Astrocyte of the spinal cord (primary cell): Measurements from ENCODE around the gene FAM193A.
"Not testable (repeated sequence)": the region's sequence is repeated elsewhere in the genome, so short reads cannot be mapped to it uniquely, and the experiment has no call there.

Experiments
- DNase-seq: peaks from one replicate; pipeline ENCODE4 v3.0.0; 2011; ENCODE audit warnings: low read depth, low spot score
- H3K4me3 ChIP-seq: 2 replicates; pipeline ENCODE4 v1.5.1; 2011; ENCODE audit warnings: low read depth, mild to moderate bottlenecking, low read length, moderate library complexity
- in situ Hi-C: cut with HindIII; loops from 2 replicates; pipeline ENCODE4 v1.10.0; 2017; ENCODE audit warnings: low sequenced_read_pairs
- TF ChIP-seq, protein P1 (sequence below): IDR thresholded peaks from 2 replicates; pipeline ENCODE4 v1.5.1; 2012; ENCODE audit warnings: low read depth, mild to moderate bottlenecking, low read length, inconsistent platforms

The FAM193A gene

DNA sequence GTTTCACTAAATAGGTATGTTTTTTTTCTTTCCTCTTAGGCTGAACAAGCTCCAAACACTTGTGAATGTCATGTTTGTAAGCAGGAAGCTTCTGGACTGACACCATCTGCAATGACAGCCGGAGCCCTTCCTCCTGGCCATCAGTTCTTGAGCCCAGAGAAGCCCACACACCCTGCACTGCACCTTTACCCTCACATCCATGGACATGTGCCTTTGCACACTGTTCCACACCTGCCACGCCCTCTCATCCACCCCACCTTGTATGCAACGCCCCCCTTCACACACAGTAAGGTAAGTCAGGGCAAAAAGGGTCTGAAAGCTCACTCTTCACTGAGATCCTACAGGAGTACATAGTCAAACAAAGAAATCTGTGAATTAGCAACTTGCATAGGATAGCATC is 135.6 kb downstream of the FAM193A start:
- DNase-seq = no peak
- H3K4me3 ChIP-seq = no peak overlapping the region
- in situ Hi-C loops = no loop called here
- TF ChIP-seq, protein P1, sequence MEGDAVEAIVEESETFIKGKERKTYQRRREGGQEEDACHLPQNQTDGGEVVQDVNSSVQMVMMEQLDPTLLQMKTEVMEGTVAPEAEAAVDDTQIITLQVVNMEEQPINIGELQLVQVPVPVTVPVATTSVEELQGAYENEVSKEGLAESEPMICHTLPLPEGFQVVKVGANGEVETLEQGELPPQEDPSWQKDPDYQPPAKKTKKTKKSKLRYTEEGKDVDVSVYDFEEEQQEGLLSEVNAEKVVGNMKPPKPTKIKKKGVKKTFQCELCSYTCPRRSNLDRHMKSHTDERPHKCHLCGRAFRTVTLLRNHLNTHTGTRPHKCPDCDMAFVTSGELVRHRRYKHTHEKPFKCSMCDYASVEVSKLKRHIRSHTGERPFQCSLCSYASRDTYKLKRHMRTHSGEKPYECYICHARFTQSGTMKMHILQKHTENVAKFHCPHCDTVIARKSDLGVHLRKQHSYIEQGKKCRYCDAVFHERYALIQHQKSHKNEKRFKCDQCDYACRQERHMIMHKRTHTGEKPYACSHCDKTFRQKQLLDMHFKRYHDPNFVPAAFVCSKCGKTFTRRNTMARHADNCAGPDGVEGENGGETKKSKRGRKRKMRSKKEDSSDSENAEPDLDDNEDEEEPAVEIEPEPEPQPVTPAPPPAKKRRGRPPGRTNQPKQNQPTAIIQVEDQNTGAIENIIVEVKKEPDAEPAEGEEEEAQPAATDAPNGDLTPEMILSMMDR = no peak

DNA sequence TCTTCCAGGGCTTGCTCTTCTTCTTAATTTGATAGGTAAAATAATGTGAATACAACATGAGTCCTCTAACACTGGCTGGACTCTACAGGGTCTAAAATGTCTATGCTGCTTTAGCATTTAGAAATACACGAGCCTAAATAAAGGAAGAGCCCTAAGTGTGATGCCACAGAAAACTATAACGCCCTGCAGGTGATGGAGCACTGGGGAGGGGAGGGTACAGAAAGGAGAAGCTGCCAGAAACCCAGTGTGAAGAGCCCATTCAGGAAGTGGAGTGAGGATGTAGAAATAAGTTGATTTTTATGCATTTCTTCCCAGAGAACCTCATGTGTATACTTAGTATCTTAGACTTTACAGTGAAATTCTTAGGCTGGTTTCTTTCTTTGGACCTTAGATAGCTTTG is 136.3 kb downstream of the FAM193A start:
- DNase-seq = no peak
- no peak overlapping the region for H3K4me3 ChIP-seq
- in situ Hi-C loops = no loop called here
- TF ChIP-seq, protein P1 = no peak

DNA sequence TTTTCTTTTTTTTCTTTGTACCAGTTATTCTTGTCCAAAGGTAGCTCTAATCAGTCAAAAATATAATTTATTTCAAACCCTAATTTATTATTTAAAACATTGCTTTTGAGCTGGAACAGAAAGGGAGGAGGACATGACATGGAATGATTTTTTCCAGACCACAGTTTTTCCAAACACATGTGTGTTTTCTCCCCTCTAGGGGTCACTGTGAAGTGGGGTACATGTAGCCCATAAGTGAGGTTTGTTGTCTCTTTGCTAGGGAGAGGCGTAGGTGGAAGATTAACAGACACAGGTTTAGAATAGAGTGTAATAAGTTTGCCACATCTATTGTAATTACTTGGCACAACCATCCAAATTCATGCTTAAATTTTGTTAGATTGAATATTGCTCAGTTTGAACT is 136.7 kb downstream of the FAM193A start:
- in situ Hi-C loops = no loop called here
- no peak overlapping the region for H3K4me3 ChIP-seq
- DNase-seq = no peak
- TF ChIP-seq, protein P1 = peak; percentile 40

DNA sequence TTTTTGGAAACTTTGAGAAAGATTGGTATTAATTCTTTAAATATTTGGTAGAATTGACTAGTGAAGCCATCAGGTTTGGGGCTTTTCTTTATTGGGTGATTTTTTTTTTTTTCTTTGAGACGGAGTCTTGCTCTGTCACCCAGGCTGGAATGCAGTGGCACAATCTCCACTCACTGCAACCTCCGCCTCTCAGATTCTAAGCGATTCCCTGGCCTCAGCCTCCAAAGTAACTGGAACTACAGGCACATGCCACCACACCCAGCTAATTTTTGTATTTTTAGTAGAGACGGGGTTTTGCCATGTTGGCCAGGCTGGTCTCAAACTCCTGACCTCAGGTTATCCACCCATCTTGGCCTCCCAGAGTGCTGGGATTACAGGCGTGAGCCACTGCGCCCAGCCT is 143.3 kb downstream of the FAM193A start:
- DNase-seq, H3K4me3 ChIP-seq, in situ Hi-C loops: not testable (repeated sequence)

DNA sequence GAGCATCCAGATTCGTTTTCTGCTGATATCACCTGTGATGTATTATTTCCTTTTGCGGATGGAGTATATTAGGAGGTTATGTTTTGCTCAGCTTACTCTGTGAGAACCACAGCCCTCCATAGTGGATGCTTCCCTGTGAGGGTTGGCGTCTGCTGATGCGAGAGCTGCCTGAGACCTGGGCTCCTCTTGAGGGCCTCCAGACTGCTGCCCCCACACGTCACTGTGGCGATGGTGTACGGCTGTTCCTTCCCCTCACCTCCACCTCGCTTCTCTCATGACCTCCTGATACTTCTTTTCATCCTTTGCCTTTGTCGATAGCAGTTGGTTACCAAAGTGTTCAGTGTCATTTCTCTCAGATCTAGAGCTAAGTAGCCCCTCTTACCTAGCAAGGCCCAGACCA is 148.0 kb downstream of the FAM193A start:
- TF ChIP-seq, protein P1 = no peak
- in situ Hi-C loops = no loop called here
- H3K4me3 ChIP-seq = no peak overlapping the region
- no peak for DNase-seq

DNA sequence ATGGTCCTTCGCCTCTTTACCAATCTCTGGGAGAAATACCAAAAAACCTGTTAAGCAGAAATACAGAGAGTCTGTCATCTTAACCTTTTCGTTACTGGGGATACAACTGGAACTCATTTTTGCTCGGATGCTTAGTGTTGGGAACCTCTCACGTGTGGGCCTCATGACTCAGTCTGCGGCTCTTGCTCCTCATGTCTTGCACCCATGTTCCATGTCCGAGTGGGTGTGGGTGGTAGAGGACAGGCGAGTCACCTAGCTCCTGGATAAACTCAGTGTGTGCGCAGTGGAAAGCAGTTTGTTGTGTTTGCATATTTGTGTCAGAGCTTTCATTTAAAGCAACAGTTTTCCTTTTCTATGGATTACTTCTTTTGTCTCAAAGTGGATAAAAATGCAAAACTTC is 149.1 kb downstream of the FAM193A start:
- no peak overlapping the region for H3K4me3 ChIP-seq
- in situ Hi-C loops = no loop called here
- TF ChIP-seq, protein P1 = no peak
- DNase-seq = no peak

DNA sequence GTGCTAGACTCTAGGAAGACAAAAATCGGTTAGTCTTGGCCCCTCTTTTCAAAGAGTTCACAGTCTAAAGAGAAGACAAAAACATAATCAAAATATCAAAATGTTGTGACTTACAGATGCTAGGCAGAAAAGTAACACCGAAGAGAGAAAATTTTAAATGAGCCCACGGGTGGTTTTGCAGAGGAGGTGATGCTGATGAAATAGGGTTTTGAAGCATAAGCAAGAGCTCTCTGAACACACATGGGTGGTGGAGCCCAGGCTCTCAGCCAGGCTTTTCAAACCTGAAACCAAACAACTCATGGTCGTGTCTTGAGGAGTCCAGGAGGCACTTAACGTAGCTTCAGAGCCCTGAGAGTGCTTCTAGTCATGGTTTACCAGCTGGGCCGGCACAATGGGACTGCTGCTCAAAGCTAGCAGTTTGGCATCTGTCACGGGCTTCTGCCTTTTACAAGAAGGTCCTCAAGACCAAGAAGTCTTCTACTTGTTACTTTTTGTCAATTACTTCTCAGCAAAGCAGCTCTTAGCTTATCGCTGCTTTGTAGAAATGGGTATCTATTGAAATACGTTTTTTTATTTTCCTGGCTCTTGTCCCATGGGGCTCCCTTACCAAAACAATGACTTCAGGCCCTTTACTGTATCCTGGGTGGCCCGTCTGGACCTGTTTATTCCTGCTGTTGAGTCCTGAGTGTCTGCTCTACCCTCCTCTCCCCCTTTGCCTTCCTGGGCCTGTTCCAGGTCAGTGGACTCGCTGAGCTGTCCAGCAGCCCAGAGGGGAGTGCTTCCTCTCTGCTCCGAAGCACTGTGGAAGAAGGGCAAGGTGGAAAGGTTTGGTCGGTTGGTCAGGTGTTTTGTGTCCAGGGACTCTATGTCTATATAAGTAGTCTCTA is 150.2 kb downstream of the FAM193A start:
- no peak for DNase-seq
- H3K4me3 ChIP-seq = no peak overlapping the region
- in situ Hi-C loops = no loop called here

More for the DNA sequence above, 150.2 kb downstream of the FAM193A start:
- TF ChIP-seq, protein P1 = no peak
